NCI-H82 treated with DMSO at 0.1 percent for 48 hours (cell line): ENCODE measurements around the gene KIT.
A peak's percentile ranks its signal among the peaks of the same experiment; 100 is the strongest.
"Not testable (repeated sequence)": the region's sequence is repeated elsewhere in the genome, so short reads cannot be mapped to it uniquely, and the experiment has no call there.

Source experiments
- DNase-seq: peaks from one replicate; lab custom pipeline; 2025; ENCODE audit not compliant: unreplicated experiment; lab: John Stamatoyannopoulos, UW

Gene KIT

DNA sequence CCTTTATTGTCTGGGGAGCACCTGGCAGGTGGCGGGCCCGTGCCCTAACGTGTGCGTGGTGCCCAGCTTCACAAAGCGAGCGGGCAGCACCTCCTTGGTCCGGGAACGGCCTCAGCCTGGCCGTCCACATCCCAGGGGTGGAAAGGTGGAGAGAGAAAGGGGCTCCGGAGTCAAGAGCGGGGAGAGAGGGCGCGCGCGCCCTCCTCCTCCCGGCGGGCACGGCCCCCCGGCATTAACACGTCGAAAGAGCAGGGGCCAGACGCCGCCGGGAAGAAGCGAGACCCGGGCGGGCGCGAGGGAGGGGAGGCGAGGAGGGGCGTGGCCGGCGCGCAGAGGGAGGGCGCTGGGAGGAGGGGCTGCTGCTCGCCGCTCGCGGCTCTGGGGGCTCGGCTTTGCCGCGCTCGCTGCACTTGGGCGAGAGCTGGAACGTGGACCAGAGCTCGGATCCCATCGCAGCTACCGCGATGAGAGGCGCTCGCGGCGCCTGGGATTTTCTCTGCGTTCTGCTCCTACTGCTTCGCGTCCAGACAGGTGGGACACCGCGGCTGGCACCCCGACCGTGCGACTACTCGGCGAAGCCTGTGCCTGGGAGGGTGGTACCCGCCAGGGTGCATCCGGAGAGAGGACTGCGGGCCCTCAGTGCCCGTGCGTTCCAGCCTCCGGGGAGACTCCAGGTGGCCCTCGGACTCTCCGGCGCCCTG lies at the start of gene KIT:
Gene KIT, plus strand, starts transcription at position 407 of the 701 bp plus-strand sequence. Its CDS starts 58 bp downstream, at position 465.
- DNase-seq = peak; percentile 9

DNA sequence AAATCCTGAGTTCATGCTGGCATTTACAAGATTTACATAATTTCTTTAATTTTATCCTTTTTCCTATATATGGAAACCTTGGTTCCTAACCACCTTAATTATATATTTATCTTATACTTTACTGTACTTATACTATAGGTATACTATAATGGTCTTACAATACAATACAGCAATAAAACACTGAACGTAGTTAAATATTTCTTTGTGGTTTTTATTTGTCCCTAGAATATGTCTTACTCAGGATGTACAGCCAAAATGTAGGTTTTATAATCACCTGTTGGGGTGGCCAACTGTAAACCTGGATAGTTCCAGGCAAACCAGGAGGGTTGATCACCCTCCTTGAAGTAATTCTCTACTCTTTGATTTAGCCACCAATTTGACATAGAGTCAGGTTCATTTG lies 48.4 kb upstream of the KIT start:
- DNase-seq = no peak

DNA sequence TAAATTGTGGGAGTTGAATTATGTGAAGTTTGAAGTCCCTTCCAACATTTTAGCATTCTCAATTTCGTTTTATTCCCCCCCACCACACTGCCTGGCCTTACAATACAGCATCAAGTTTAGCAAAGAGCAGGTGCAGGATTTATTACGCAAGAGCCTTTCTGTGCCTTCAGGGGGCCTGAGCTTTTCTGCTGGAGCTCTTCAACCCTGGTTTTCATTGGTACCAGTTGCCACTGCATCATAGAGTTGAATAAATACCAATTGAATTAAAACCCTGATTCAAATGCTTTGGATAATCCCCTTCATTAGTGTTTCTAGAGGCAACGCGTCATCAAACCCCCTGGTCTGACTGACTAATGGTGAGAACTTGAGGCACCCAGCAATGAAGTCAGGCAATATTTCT lies 43.6 kb upstream of the KIT start:
- no peak for DNase-seq

DNA sequence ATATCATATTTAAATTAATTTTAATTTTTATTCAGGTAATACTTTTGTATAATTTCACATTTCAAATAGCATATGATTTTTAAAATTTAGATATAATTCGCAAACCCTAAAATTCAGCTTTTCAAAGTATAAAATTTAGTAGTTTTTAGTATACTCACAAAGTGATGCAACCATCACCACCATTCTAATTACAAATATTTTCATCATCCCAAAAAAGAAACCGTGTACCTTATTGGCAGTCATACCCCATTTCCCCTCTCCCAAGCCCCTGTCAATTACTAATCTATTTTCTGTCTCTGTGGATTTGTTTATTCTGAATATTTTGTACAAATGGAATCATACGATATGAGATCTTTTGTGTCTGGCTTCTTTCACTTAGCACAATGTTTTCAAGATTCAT lies 37.0 kb upstream of the KIT start:
- DNase-seq = no peak

DNA sequence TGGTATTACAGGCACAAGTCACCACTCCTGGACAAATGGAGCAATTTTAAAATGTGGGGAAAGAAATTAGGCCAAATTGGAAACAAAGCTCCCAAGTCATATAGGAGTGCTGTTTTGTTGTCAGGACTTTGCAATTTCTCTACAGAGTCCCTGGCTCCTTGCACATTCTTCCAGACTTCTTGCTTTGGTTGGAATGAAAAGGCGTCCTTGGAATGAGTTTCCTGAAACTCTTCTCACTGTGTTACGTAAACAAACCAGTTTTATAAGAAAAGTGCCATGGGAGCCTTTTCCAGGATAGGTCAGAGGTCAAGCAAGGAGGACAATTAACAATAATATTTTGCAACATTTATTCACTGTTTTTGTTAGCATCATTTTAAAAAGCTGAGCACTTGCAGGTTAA lies 32.4 kb upstream of the KIT start:
- DNase-seq = no peak

DNA sequence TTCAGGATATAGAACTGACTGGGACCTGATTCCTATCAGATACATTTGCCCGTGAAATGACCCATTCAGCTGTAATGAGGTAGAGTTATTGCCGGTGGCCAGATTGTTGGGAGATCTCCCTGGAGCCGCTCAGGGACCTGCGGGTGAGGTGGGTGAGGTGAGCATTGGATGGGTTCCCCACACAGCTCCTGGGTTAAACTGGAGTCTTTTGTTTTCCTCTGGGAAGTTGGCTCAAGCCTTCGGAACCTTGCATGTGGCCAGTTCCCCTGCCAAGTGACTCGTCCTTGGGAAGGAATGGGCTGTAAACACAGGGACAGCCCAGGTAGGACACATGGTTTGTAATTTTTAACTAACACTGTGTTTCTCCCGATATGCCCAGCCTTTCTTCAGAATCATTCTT lies 31.6 kb upstream of the KIT start:
- no peak for DNase-seq

DNA sequence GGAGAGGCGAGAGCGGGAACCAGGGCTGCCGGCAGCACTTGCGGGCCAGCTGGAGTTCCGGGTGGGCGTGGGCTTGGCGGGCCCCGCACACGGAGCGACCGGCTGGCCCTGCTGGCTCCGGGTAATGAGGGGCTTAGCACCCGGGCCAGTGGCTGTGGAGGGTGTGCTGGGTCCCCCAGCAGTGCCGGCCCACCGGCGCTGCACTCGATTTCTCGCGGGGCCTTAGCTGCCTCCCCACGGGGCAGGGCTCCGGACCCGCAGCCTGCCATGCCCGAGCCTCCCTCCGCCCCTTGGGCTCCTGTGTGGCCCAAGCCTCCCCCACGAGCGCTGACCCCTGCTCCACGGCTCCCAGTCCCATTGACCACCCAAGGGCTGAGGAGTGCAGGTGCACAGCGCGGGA lies 25.2 kb upstream of the KIT start:
- no peak for DNase-seq

DNA sequence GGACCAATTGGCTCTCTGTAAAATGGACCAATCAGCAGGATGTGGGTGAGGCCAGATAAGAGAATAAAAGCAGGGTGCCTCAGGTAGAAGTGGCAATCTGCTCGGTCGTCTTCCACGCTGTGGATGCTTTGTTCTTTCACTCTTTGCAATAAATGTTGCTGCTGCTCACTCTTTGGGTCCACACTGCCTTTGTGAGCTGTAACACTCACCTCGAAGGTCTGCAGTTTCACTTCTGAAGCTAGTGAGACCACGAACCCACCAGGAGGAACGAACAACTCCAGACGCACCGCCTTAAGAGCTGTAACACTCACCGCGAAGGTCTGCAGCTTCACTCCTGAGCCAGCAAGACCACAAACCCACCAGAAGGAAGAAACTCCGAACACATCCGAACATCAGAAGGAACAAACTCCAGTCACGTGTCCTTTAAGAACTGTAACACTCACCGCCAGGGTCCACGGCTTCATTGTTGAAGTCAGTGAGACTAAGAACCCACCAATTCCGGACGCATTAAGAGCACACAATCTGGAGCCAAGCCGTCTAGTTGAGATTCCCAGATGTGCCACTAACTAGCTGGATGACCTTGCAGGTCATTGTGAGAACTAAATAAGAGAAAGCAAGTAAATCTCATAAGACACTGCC lies 24.5 kb upstream of the KIT start:
- DNase-seq = not testable (repeated sequence)

DNA sequence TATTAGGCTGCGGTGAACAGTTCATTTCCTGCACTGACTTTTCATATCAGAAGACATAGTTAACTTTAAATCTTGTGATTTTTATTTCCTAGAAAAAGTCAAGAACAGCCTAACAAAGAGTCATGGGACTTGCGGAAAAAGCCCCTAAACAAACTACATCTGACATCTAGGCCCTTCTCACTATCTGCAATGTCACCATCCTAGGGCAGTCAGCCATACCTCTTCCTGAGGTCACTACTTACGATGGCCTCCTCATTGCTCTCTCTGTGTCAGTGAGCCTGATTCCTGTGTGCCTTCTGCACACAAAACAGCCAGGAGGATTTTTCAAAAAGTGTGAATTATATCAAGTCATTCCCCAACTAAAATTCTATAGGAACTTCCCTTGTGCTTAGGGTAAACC lies 22.4 kb upstream of the KIT start:
- DNase-seq = no peak

DNA sequence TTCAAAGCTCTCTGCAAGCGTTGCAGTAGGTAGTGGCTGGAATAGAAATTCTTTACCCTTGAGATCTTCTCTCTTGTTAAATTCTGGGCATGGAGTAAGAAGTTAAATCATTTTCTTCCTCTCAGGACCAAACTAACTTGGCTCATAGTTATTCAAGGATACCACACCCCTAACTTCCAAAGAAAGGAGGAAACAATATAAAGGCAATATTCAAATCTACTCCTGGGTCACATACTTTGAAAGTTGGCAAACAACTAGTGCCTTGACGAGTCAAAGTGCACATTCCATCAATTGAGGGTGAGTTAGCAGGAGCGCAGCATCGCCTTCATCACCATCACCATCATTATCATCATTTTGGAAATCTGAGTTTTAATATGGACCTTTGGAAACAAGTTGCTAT lies 20.4 kb upstream of the KIT start:
- no peak for DNase-seq

DNA sequence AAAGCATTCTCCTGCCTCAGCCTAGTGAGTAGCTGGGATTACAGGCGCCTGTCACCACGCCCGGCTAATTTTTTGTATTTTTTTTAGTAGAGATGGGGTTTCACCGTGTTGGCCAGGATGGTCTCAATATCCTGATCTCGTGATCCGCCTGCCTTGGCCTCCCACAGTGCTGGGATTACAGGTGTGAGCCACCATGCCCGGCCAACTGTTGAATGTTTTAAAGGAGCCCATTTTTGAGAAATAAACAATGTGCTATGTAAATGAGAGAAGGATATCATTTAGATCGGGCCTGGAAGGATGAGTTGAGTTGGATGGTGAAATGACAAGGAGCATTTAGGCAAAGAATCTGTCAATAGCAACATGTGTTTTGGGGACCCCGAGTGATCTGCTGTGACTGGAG lies 16.7 kb upstream of the KIT start:
- not testable (repeated sequence) for DNase-seq

DNA sequence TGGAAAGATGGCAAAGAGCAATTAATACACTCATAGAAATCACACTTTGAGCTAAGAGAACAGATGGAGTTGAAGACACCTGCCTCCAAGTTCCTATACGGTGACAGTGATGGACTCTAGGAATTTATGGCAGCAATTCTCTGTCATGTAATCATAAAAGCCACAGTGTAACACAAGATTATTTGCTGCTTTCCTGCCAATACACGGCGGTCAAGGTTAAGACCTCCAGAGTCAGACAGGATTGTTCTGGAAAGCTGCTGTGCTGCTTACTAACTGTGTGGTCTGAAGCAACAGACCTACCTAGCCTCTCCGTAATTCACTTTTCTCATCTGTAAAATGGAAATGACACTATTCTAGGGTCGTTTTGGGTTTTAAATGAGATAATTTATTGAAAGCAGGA lies 14.6 kb upstream of the KIT start:
- no peak for DNase-seq

DNA sequence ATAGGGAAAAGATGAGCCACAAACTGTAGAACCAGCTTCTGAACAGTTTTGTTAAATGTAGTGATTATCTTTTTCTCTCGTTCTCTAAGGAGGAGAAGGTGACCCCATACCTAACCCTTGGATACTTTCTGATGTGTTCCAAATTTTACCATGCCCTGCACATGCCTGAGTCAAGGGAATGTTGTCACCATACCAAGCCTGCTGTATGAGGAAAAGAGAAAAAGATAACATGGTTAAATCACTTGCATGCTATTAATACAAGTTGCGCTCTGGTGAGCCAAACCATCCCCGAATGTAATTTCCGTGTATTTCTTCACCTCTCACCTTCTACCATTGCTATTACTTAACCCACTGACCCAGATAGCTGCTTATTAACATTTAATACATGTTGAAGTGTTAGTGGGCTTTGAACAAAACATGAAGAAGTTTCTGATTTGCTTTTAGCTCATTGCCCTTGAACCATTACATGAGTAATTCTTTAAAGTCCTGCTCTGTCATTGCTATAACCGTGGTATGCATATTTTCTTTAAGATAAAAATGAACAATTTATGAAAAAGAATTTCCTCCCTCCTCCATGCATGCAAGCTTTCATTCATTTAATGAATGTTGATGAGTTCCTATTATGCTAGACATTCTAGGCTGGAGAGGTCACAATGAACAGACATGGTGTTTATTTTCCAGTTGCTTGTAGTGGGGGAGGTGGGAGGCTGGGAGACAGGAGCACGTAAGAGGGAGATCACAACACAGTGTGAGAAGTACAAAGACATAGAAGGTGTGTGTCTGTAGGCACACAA lies 13.6 kb upstream of the KIT start:
- DNase-seq = no peak

DNA sequence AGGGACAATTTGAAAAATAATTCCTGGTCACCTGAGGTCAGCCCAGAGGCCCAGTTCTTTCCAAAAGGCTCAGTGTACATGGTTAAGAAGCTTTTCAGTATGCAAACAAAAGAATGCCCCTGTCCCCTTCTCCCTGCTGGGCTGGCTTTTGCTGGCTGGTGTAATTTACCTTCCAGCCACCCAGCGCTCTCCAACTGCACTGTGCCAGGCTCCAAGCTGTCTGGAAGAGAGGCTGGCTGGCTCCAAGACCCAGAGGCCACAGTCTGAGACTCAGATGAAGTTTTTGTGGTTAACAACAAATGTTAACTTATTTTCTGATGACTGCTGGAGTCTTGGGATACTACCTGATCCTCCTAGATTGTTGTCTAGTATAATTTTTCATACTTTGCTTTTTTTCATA lies 11.9 kb upstream of the KIT start:
- DNase-seq = no peak

DNA sequence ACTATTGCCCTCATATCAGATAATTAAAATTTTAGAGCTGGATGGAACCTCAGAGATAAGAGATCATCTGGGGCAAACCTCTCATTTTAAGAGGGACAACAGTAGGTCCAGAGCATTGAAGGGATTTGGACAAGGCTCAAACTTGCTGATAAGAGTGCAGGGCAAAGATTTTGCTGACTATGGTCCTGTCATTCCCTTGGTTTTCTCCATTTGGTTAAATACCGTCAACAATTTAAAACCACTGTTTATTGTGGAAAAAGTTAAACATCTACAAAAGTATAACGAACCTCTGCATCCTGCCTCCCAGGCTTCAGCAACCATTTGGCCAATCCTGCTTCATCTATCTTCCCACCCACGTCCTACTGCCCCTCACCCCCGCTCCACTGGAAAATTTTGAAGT lies 10.7 kb upstream of the KIT start:
- no peak for DNase-seq

DNA sequence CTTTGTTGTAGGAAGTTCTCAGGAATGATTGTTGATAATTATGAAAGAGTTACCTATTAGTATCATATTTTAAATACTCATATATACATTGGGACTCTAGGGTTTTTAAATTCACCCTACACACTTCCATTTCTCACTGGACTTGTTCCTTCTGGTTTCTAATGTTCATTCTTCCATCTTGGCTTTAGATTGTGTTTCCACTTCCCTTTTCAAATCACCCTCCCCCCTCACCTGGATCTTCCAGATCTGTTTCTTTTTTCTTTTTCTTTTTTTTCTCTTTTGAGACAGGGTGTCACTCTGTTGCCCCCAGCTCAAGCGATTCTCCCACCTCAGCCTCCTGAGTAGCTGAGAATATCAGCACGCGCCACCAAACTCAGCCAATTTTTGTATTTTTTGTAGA lies 6.7 kb upstream of the KIT start:
- no peak for DNase-seq

DNA sequence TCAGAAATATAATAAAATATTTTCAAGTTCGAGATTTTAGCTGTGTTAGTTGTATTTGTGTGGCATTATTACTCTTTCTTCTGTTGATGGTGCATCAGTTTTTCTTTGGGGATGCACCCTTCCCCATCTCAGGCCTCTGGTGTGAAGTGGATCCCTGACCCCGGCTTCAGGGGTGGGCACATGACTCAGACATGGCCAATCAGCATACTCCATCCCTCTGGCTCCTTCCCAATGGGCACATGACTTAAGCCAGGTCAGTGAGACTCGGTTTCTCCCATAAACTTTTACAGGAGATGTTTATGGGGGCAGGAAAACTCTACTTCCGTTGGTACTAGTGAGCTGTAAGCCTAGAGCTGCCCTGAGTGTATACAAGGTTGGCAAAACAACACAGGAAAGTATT lies 3.0 kb upstream of the KIT start:
- DNase-seq = no peak

DNA sequence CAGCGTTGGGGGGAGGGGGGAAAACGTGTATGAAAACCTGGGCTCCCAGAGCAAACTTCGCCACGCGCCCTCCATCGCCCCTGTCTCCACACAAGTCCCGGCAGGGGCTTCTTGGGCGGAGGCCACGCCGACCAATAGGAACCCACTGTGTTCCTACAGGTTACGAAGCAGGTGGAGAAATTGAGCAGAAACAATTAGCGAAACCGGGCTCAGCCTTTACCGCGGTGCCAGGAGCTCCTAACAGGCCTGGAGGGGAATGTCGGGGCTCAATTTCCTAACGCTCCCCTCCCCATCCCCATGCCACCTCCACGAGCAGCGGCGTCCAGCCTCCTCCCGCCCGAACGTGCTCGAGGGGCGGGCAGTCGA lies 589 bp upstream of the KIT start:
- DNase-seq = no peak

DNA sequence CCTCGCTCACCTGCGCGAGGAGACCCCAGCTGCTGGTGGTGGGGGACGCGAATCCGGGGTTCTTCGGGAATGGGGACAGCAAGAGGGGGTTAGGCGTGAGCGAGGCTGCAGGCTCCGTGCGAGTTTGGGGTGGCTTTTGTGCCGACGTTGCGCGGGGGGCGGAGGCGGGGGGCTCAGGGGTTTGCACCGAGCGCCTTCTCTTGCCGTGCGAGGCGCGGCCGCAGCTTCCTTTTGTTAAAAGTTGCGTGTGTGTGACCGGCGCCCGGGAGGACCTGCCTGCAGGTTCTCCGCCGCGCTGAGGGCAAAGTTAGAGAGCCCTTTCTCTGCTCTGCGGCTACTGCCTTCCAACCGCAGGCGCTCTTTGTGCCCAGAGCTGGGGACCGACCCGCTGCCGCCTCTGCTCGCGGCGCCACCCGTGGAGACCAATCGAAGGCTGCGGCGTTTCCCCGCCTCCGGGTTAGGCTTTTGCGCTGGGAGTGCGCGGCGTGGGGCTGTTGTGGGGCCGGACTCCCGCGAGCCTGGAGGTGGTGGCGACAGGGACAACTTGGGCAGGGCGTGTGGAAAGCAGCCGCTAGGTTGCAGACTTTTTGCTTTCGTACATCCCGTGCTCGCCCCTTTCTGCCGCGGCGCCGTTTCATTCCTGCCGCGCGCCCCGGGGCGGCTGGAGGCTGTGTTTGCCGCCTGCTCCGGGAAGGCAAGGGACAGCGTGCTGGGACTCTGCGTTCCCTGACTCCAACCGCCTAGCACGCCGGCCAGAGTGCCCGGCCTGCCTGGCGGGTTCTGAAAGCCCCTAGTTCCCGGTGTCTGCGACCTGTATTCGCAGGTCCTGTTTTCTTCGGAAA lies 716 bp downstream of the KIT start:
- DNase-seq = no peak

DNA sequence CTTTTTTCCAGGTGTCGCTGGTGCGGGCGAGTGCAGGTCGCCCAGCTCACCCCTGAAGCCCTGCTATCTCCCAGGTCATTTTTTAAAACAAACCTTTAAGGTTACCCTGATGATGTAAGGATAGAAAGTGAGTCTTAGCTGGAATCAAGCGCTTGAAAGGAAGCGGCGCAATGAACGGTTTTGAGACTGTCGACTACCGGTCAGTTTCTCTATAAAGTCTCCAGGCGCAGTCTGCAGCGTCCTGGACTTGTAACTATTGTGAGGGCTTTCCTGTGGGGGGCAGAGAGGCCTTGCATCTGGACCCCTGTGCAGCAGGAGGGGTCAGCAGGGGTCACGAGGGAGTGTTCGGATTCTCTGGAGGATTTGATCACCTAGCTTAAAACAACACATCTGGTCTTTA lies 1.6 kb downstream of the KIT start:
- no peak for DNase-seq

DNA sequence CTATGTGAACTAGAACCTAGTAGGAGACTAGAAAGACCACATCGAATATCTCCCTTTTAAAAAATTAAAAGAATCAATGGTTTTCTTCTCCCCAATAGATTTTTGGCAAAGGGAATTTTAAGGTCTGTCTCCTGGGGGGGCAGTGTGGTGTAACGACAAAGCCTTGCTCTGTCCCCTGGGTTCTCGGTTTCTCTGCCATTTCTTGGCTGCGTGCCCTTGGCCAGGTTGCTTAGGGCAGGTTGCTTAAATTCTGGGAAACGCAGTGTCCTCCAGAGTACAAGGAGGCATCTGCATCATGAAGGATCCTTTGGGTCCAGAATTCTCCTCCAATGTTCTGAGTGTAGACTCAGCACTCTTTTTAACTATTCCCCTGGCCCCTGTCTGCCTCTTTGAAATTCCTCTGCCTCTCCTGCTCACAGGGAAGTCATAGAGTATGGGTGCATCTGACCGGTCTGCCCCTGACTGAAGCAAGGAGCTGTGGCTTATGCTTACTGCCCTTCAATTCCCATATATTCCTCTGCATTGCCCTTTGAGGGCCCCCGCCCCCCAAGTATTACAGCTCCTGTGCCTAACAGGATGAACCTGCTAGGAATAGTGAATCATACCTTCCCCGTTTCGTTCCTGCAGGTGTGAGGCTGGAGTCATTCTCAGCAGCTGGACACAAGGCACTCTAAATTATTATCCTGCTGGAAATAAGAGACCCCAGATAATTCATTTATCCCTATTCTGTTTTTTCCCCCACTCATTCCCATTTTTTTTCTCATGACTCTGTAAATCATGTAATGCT lies 2.2 kb downstream of the KIT start:
- no peak for DNase-seq
